WERI-Rb-1 (cell line): Measurements from ENCODE around the gene NSUN3.

Experiments used
- DNase-seq: peaks from one replicate; pipeline ENCODE4 v3.0.0-alpha.2; 2020
- H3K27ac ChIP-seq: fragments of 250-450 bp; sonication (Bioruptor Pico); 2 replicates; pipeline ENCODE4 v1.5.1; 2020; ENCODE audit warnings: mild to moderate bottlenecking, moderate library complexity
- H3K27me3 ChIP-seq: fragments of 250-450 bp; sonication (Bioruptor Pico); 2 replicates; pipeline ENCODE4 v1.5.1; 2021; ENCODE audit warnings: mild to moderate bottlenecking, low read depth, moderate library complexity; ENCODE audit not compliant: insufficient read depth, severe bottlenecking
- H3K36me3 ChIP-seq: fragments of 250-450 bp; sonication (Bioruptor Pico); 2 replicates; pipeline ENCODE4 v1.5.1; 2020; ENCODE audit warnings: mild to moderate bottlenecking, moderate library complexity
- H3K4me3 ChIP-seq: 2 replicates; pipeline ENCODE4 v1.5.1; 2011; ENCODE audit warnings: low read depth, mild to moderate bottlenecking, control low read depth, low read length
- H3K9me3 ChIP-seq: fragments of 250-450 bp; sonication (Bioruptor Pico); 2 replicates; pipeline ENCODE4 v1.5.1; 2021; ENCODE audit warnings: mild to moderate bottlenecking, moderate library complexity; ENCODE audit not compliant: severe bottlenecking
- CTCF ChIP-seq: IDR thresholded peaks from 2 replicates; pipeline ENCODE4 v1.5.1; 2011; ENCODE audit warnings: low read depth, mild to moderate bottlenecking, control low read depth, inconsistent platforms, low read length

NSUN3 gene

GRCh38 chr3:94062513-94063404 is at the start of gene NSUN3, which contains the start of gene DHFR2:
Gene NSUN3, plus strand, starts transcription at chr3:94063061. Its CDS starts 66 bp downstream, at chr3:94063127.
Gene DHFR2, minus strand, starts transcription at chr3:94062916. Its CDS starts 1,405 bp downstream, at chr3:94061511.
- Histone ChIP-seq H3K27ac (peak within 1 kb of the TSS; percentile 90), H3K9me3 (no peaks in the 10 kb centered on the region), H3K27me3 (no peaks in the 10 kb centered on the region), H3K4me3 (peak within 1 kb of the TSS; percentile 90), H3K36me3 (peaks cover 4% of the 10 kb centered on the region; the same call in 1 of the 2 replicates)
- no peak for TF ChIP-seq CTCF
- DNase-seq: peak; percentile 94

GRCh38 chr3:94015025-94015424 is 47.8 kb upstream of the NSUN3 start:
- Histone ChIP-seq H3K27ac (no peak overlapping the region), H3K36me3 (no peaks in the 10 kb centered on the region), H3K27me3 (no peaks in the 10 kb centered on the region), H3K9me3 (no peaks in the 10 kb centered on the region), H3K4me3 (no peak overlapping the region)
- no peak for DNase-seq
- no peak for TF ChIP-seq CTCF

GRCh38 chr3:94019659-94020058 is 43.2 kb upstream of the NSUN3 start:
- Histone ChIP-seq H3K27me3 (no peaks in the 10 kb centered on the region), H3K9me3 (no peaks in the 10 kb centered on the region), H3K27ac (no peak overlapping the region), H3K4me3 (no peak overlapping the region), H3K36me3 (no peaks in the 10 kb centered on the region; the same call in 1 of the 2 replicates)
- DNase-seq: no peak
- TF ChIP-seq CTCF: no peak

GRCh38 chr3:94020293-94020692 is 42.6 kb upstream of the NSUN3 start:
- no peak overlapping the region for H3K27ac ChIP-seq
- no peaks in the 10 kb centered on the region for H3K9me3 ChIP-seq
- DNase-seq: no peak
- no peak for TF ChIP-seq CTCF
- no peaks in the 10 kb centered on the region; the same call in 1 of the 2 replicates for H3K36me3 ChIP-seq
- H3K27me3 ChIP-seq: no peaks in the 10 kb centered on the region
- no peak overlapping the region for H3K4me3 ChIP-seq

GRCh38 chr3:94024385-94024784 is 38.5 kb upstream of the NSUN3 start:
- no peaks in the 10 kb centered on the region for H3K27me3 ChIP-seq
- no peak for DNase-seq
- TF ChIP-seq CTCF: no peak

More at GRCh38 chr3:94024385-94024784, 38.5 kb upstream of the NSUN3 start:
- Histone ChIP-seq H3K9me3 (no peaks in the 10 kb centered on the region), H3K4me3 (no peak overlapping the region), H3K36me3 (no peaks in the 10 kb centered on the region; the same call in 1 of the 2 replicates), H3K27ac (no peak overlapping the region)
